Vagina (tissue), 2 donors: ENCODE data around the gene SMPDL3B. TPM values are rescaled to one million over a fixed set of nuclear protein-coding genes. Genes with fewer than 3 reads are reported as not detected.

Experiments
- DNase-seq, 2 donors: peaks; one replicate each; pipeline ENCODE4 v3.0.0-alpha.2; 2017; ENCODE audit errors: extremely low spot score in 2 of 2
- H3K27ac ChIP-seq: fragments of 200-600 bp; sonication (generic); one replicate; pipeline ENCODE4 v1.5.1; 2019
- H3K27me3 ChIP-seq: fragments of 200-600 bp; sonication (generic); one replicate; pipeline ENCODE4 v1.5.1; 2019
- H3K36me3 ChIP-seq, 2 donors: fragments of 200-600 bp; sonication (generic); one replicate each; pipeline ENCODE4 v1.5.1; 2017 to 2019
- H3K4me1 ChIP-seq: fragments of 200-600 bp; sonication (generic); one replicate; pipeline ENCODE4 v1.5.1; 2019
- H3K4me3 ChIP-seq, 2 donors: fragments of 200-600 bp; sonication (generic); 1 replicate in 1 of 2; 2 replicates in 1 of 2; pipeline ENCODE4 v1.5.1; 2016 to 2019
- H3K9me3 ChIP-seq: fragments of 200-600 bp; sonication (generic); one replicate; pipeline ENCODE4 v1.5.1; 2019
- POLR2A ChIP-seq, 2 donors: fragments of 450-650 bp; IDR thresholded peaks; one replicate each; pipeline ENCODE4 v1.6.1; 2017; ENCODE audit warnings: antibody characterized with exemption in 2 of 2, mild to moderate bottlenecking in 2 of 2, moderate library complexity in 2 of 2
- POLR2AphosphoS5 ChIP-seq, 2 donors: sonication (generic); formaldehyde crosslinking; IDR thresholded peaks; one replicate each; pipeline ENCODE4 v1.9.0; 2017; ENCODE audit warnings: antibody characterized with exemption in 2 of 2, mild to moderate bottlenecking in 2 of 2, low read depth in 1 of 2; ENCODE audit not compliant: insufficient read depth in 1 of 2
- intact Hi-C: fragments of 100-400 bp; cut with DNase I; formaldehyde crosslinking; loops from one replicate; pipeline ENCODE4 v1.15.1; 2023
- total RNA-seq: library from RNA; depleted of rRNA; stranded (reverse); fragments of >200 nt; gene quantifications from one replicate; pipeline ENCODE4 v1.2.3, GENCODE V29; 2016
- TF ChIP-seq, protein P1 (sequence below), 3 experiments: fragments of 450-650 bp in 2 of 3; fragments of 200-600 bp in 1 of 3; sonication (generic) in 1 of 3; IDR thresholded peaks; one replicate each; pipeline ENCODE4 v1.5.1; 2017 to 2019; ENCODE audit warnings: antibody characterized with exemption in 3 of 3, mild to moderate bottlenecking in 2 of 3, moderate library complexity in 2 of 3

The SMPDL3B gene
- total RNA-seq, 1 donor from 2014 or later: 2.0 TPM

- peaks cover 27% of the 10 kb centered on the region for H3K4me1 ChIP-seq
- TF ChIP-seq POLR2A (IDR thresholded peaks at IDR 0.05): no peak
- TF ChIP-seq POLR2AphosphoS5 (IDR thresholded peaks at IDR 0.05; ENCODE audit: insufficient read depth in 1 of 2, low read depth in 1 of 2): no peak
- TF ChIP-seq, protein P1, sequence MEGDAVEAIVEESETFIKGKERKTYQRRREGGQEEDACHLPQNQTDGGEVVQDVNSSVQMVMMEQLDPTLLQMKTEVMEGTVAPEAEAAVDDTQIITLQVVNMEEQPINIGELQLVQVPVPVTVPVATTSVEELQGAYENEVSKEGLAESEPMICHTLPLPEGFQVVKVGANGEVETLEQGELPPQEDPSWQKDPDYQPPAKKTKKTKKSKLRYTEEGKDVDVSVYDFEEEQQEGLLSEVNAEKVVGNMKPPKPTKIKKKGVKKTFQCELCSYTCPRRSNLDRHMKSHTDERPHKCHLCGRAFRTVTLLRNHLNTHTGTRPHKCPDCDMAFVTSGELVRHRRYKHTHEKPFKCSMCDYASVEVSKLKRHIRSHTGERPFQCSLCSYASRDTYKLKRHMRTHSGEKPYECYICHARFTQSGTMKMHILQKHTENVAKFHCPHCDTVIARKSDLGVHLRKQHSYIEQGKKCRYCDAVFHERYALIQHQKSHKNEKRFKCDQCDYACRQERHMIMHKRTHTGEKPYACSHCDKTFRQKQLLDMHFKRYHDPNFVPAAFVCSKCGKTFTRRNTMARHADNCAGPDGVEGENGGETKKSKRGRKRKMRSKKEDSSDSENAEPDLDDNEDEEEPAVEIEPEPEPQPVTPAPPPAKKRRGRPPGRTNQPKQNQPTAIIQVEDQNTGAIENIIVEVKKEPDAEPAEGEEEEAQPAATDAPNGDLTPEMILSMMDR (IDR thresholded peaks at IDR 0.05): no peak
- H3K4me3 ChIP-seq: no peak overlapping the region
- intact Hi-C loops: no loop called here
- no peak overlapping the region for H3K27ac ChIP-seq
- H3K9me3 ChIP-seq: no peaks in the 10 kb centered on the region
- no peak for DNase-seq
- H3K27me3 ChIP-seq: no peaks in the 10 kb centered on the region
- no peaks in the 10 kb centered on the region for H3K36me3 ChIP-seq
These were observed 22.0 kb downstream of the SMPDL3B start for GRCh38 chr1:27956761-27957160.

DNA sequence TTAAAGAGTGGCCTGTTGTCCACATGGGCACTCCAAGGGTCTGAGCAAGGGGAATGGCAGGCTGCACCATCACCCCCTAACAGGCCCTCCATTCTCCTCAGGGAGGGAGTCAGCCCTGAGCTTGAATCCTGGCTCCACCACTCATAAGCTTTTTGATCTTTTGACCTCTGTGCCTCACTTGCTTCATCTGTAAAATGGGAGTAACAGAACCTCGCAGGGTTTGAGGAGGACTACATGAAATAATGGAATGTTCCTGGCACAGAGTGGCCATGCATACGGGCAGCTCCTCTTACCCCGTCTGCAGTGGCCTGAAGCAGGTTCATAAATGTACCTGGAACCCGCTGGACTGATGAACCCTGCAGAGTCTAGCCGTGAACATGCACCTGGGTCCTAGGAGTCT lies 22.9 kb downstream of the SMPDL3B start:
- DNase-seq: no peak
- Histone ChIP-seq H3K27ac (no peak overlapping the region), H3K27me3 (no peaks in the 10 kb centered on the region), H3K4me1 (peaks cover 30% of the 10 kb centered on the region), H3K36me3 (no peaks in the 10 kb centered on the region), H3K9me3 (no peaks in the 10 kb centered on the region), H3K4me3 (no peak overlapping the region)
- intact Hi-C loops: no loop called here
- TF ChIP-seq, protein P1 (IDR thresholded peaks at IDR 0.05): no peak

- intact Hi-C loops: no loop called here
- Histone ChIP-seq H3K27me3 (no peaks in the 10 kb centered on the region), H3K9me3 (no peaks in the 10 kb centered on the region), H3K27ac (no peak overlapping the region), H3K36me3 (no peaks in the 10 kb centered on the region), H3K4me1 (peaks cover 30% of the 10 kb centered on the region), H3K4me3 (no peak overlapping the region)
- TF ChIP-seq, protein P1 (IDR thresholded peaks at IDR 0.05): no peak
- TF ChIP-seq POLR2A (IDR thresholded peaks at IDR 0.05) (no peak), POLR2AphosphoS5 (IDR thresholded peaks at IDR 0.05; ENCODE audit: insufficient read depth in 1 of 2, low read depth in 1 of 2) (no peak)
- DNase-seq: no peak
These were observed 23.7 kb downstream of the SMPDL3B start for GRCh38 chr1:27958513-27958912.

DNA sequence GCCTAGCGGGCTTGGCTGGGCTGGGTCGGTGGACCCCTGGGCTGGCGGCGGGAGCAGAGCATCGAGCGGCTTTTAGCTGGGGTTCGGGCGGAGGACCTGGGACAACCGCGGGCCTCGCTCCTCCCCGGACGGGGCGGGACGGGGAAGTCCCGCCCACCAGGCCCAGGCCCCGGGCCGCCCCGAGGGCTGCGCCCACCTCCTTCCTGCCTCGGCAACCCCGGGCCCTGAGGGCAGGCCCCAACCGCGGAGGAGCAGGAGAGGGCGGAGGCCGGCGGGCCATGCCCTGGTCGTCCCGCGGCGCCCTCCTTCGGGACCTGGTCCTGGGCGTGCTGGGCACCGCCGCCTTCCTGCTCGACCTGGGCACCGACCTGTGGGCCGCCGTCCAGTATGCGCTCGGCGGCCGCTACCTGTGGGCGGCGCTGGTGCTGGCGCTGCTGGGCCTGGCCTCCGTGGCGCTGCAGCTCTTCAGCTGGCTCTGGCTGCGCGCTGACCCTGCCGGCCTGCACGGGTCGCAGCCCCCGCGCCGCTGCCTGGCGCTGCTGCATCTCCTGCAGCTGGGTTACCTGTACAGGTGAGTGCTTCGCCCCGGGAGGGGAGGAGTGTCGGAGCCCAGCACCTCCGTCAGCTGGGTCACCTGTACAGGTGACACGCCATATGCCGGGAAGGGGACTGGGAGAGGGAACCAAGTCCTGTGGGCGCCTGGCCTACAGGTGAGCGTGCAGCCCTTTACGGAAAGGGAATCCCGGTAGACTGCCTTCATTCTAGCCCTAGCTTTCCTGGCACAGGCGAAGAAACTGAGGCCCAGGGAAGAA lies 25.2 kb downstream of the SMPDL3B start, which contains the start of gene XKR8:
Gene XKR8 (plus strand): TSS at position 182 of the 812 bp plus-strand sequence. CDS start 97 bp downstream, at position 279.
- no peak for DNase-seq

More for the DNA sequence above, 25.2 kb downstream of the SMPDL3B start, which contains the start of gene XKR8:
- Histone ChIP-seq H3K4me1 (peaks cover 30% of the 10 kb centered on the region), H3K9me3 (no peaks in the 10 kb centered on the region), H3K4me3 (peak within 1 kb of the TSS; percentile 57 to 63), H3K36me3 (no peaks in the 10 kb centered on the region), H3K27ac (peak within 1 kb of the TSS; percentile 83), H3K27me3 (no peaks in the 10 kb centered on the region)
- TF ChIP-seq, protein P1 (IDR thresholded peaks at IDR 0.05): peak in 1 of 3 experiments; percentile 11
- peak in 1 of 2 donors; percentile 25 for TF ChIP-seq POLR2A (IDR thresholded peaks at IDR 0.05)
- peak in 1 of 2 donors; percentile 58 for TF ChIP-seq POLR2AphosphoS5 (IDR thresholded peaks at IDR 0.05; ENCODE audit: insufficient read depth in 1 of 2, low read depth in 1 of 2)
- intact Hi-C loops: no loop called here
